GM19324 (cell line): ENCODE results near the gene GRPR.
"Not testable (repeated sequence)": the region's sequence is repeated elsewhere in the genome, so short reads cannot be mapped to it uniquely, and the experiment has no call there.

Source experiments
- ATAC-seq: cut with Tn5 transposase; IDR thresholded peaks from one replicate; pipeline ENCODE4 v1.9.1; 2021; ENCODE audit warnings: mild to moderate bottlenecking, moderate library complexity; ENCODE audit not compliant: unreplicated experiment, low FRiP score

The GRPR gene

DNA sequence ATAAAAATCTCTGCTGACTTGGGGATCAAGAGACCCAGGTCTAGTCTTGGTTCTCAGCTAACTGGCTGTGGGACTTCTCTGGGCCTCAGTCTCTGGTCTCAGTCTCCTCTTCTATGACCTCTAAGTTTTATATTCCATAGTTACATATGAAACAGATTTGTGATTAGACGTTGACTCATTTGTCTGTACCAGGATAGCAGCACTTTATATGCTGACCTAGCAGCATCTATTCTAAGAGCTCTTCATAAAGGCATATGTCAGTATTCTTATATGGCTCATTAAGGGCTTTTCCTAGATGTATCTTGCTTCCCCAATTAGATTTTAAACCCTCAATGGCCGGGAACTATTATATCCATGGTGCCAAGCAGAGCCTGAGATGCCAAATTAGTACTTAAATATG lies 12.7 kb downstream of the GRPR start:
- ATAC-seq: no peak

DNA sequence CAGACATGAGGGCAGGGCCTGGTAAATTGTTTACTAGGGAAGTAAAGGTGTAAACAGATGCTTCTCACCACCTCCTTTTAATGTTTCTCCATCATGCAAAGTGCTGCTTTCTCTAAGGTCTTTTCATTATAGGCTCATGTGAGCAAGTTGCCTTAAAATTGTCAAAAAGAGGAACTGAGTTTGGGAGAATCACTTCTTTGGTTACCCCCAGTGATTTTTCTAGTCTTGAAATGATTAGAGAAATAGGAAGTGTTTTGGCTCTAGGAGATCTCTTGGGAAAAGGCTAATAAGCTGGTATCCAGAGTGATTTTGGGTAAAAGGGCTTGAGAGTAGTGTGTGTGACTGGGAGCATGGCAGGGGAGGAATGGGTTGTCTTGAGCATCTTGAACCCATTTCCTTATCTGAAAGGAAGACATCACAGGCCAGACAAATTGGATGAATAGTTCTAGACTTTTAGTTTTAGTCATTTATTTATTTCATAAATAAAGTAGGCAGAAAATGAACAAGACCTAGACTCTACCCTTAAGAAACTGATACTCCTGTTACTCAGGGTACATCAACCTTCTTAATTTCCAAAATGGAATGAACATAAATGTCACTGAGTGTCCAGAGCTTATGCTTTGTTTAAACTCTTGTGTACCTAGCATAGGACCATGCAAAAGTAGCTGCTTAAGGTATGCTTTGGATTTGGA lies 14.2 kb downstream of the GRPR start:
- ATAC-seq: peak; percentile 84

DNA sequence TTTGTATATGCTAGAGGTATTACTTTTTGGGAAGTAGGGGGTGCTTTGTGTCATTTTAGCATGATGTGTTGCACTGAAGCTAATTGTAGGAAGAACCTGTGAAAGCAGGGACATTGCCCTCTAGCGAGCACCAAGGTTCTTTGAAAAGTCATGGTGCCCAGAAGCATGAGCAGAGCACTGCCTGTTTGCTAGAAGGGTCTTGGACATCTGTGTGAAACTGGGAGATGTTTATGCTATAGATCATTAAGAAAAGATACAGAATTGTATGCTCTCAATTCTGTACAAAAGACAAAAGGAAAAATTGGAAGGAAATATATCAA lies 14.7 kb downstream of the GRPR start:
- ATAC-seq: peak; percentile 36

DNA sequence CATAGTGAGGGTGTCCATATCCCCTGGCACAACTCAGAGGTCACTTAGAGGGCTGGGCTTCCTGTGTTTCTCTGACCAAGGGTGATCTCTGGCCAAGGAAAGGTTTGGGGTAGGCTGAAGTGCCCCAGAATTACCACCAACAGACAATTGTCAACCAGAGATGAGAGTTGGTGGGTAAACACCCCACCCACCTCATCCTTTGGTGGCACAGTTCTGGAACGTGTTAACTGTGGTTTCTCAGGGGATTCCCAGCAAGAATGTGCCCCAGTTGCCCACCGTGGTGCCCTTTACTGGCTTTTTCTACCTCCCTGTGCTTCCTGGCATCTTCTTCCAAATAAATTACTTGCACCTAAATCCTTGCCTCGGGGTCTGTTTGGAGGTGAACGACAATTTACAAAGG lies 17.1 kb downstream of the GRPR start:
- no peak for ATAC-seq

DNA sequence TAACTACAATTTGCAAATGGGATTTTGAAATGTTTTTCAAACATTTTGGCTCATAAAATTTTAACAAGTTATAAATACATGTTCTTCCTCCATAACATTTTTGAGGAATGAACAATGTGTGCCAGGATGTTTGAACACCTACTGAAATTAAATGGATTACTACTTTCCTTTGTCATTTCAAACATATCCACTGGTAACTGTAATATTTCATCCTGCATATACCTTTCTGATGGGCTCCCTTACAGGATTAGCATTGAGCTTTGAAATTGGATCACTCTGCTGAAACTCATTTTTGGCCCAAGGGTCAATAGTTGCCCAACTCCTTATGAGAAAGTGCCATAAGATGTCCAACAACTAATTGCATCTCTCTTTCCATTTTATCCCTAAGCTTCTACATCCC lies 17.6 kb downstream of the GRPR start:
- no peak for ATAC-seq

DNA sequence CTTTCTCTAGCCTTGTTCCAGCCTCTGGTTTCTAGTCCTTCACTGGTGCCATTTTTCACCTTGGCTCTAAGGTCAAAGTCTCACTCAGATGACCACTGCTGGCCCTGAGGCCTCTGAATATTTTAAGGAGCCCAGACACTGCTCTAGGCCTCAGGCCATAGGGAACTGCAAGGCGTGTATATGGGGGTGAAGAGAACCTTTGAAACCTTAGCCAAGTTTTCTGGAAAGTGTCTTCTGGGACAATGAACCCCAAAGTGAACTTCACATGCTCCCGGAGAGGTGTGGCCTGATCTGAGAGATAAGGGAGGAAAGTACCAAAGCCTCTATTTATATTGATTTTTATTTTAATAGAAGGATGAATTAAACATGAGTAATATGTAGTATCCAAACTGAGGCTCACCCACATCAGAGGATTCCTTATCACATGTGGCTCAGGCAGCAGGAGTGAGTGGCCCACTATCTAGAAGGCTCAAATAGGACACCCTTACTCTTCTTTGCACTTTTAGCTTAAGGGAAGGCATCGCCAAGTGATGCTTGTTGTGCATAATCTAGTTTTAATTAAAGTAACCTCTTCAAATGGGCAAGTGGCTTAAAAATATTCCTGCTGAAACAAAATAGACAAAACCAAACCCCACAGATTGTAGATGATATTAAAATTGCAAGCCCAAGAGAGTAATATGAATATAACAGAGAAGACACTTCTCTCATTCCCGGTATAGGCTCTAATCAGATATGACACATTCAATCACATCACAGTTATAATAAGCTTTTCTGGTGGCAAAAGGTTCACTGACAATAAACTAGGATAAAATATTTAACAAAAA lies 18.3 kb downstream of the GRPR start:
- no peak for ATAC-seq

DNA sequence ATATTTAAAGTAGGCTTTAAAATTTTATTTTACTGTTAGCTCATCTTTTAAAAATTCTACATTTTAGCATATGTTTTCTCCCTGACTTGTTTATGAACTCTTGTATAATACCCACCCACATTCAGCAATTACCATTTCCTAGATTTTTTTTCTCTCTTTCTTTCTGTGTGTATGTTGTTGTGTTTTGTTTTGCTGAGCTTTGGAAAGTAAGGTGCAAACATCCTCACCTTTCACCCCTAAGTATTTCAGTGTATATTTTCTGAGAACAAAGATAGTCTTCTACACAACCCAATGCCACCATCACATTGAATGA lies 18.8 kb downstream of the GRPR start:
- ATAC-seq: no peak

DNA sequence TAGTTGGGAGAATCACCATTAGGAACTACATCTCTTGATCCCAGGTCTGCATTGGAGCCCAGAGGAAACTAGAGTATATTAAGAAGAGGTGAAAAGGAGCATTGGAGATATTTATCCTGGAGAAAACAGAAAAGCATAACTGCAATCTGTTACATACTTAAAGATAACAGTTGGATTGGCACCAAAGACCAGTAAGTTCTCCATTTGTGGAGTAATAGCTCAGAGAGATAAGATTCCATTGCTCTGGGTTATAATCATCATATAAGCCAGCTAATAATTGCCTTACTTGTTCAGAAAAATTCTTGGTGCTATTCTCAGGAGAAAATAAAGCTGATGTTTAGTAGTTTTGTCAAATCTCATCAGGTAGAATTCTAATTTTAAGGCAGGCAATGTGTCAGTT lies 20.6 kb downstream of the GRPR start:
- ATAC-seq: no peak

DNA sequence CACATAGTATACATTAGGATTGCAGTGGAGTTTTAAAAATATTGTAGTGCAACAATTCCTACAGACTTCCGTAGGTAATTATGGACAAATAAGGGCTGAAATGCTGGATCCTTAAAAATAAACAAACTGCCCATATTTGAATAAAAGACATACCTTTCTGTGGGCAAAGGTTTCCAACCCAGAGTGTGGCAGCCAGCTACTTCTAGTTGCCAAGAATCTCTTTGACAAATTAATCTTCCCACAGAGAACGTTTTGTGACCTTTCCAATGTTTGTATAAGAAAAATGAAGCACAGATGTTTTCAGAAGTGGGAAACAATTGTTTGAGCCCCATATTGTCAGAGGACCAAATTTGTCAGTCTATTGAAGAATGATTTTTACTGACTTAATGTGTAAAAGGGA lies 21.1 kb downstream of the GRPR start:
- ATAC-seq: no peak

DNA sequence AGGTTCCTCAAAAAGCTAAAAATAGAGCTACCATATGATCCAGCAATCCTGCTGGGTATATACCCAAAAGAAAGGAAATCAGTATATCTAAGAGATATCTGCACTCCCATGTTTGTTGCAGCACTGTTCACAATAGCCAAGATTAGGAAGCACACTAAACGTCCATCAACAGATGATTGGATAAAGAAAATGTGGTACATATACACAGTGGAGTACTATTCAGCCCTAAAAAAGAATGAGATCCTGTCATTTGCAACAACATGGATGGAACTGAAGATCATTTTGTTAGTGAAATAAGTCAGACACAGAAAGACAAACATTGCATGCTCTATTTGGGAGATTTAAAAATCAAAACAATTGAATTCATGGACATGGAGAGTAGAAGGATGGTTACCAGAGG lies 21.7 kb downstream of the GRPR start:
- ATAC-seq: not testable (repeated sequence)

DNA sequence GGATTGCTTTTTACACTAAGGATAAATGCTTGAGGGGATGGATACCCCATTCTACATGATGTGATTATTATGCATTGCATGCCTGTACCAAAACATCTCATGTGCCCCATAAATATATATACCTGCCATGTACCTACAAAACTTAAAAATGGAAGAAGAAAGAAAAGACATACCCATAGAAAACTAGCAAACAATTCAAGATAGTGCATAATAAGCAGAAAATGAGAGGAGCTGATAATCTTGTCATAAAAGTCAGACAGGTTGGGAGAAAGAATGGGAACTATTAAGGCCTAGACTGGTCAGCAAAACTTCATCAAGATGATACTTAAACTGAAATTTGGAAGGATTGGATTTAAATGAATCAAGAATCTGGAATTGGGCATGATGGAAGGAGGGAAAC lies 22.3 kb downstream of the GRPR start:
- ATAC-seq: no peak

DNA sequence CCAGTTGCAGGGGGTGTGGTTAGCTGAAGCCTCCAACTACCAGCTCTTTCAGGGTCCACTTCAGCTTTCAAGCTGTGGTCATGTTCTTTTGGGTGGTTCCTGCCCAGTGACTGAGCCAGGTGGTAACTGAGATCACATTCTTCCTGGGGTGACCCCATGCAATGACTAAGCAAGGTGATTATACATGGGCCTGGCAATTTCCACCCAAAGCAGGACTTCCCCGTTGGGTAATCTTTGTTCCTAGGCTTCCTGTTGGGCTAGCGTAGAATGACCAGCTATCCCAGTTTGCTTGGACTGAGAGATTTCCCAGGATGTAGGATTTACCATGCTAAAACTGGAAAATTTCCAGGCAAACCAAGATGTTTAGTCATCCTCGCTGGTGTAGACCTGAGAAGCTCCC lies 25.5 kb downstream of the GRPR start:
- no peak for ATAC-seq

DNA sequence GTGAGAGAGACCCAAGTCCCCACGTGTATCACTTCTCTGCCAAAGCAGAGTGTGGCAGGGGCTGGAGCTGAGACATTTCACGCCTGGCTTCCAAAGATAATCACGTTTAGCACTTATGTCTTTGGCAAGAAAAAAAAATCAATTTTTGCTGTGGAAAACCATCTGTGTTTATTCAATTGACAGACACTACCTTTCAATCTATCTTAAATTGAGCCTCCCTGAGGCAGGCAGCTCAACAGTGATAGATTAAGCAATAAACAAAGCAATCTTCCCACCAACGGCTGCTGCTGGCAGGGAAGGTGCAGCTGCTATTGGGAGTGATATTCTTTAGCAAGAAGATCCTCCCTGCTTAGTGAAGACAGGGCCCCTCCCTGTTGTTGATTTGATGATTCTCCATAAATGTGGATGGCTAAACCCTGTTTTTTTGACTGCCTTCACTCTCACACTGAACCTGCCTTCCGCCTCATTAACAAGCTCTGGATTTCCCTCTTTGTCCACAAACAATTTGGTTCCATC lies 32.3 kb downstream of the GRPR start:
- no peak for ATAC-seq

DNA sequence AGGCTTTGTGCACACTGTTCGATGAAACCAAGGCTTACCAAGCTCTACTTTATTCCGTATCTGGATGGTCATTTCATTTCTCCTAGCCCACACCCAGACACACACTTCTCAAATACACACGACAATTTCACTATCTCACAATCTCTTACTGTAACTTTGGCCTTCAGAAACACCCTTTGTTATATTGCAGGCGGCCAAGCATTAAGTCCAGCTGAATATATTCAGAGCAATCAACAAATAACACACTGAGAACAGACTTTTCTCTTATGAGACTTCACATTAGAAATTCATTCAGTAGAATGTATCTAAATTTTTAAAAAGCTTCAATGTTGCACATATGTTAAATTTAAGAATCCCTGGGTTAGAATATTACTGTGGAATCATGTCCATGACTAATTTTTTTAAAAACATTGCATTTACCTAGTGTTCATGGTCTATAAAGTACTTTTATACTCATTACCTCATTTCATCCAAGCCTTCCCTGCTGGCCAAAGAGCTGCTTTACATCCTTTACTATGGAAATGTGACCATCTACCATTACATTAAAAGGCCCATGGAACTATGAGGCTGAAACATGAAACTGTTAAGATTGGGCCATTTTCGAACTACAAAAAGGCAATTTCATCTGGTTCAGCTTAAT lies 33.4 kb downstream of the GRPR start:
- ATAC-seq: no peak

DNA sequence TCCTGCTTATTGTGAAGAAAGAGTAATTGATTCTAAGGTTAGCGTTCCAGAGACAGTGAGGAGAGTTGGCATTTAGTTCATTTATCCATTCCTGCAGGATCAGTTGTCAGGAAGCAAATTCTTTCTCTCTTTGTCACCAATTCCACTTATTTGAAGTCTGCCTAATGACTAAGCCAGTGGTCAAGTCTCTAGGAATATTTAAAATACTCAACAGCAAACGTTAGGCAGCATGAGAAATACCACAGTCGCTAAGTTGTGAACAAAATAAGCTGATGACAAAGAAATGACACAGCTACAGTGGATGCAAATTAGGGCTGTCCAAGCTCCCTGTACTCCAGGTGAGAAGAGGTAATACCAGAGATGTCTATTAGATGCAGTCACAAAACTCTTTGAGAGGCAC lies 37.4 kb downstream of the GRPR start:
- ATAC-seq: no peak

DNA sequence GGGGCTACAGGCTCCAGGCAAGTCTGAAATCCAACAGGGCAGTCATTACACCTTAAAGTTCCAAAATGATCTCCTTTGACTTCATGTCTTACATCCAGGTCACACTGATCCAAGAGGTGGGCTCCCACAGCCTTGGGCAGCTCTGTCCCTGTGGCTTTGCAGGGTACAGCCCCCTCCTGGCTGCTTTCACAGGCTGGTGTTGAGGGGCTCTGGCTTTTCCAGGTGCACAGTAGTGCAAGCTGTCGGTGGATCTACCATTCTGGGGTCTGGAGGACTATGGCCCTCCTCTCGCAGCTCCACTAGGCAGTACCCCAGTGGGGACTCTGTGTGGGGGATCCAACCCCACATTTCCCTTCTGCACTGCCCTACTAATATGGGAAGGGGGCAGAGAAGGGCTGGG lies 37.8 kb downstream of the GRPR start:
- not testable (repeated sequence) for ATAC-seq

DNA sequence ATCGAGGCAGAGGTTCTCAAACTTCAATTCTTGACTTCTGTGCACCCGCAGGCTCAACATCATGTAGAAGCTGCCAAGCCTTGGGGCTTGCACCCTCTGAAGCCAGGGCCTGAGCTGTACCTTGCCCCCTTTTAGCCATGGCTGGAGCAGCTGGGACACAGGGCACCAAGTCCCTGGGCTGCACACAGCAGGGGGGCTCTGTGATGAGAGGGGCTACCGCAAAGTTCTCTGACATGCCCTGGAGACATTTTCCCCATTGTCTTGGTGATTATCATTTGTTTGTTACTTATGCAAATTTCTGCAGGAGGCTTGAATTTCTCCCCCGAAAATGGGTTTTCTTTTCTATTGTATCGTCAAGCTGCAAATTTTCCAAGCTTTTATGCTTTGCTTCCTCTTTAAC lies 39.0 kb downstream of the GRPR start:
- ATAC-seq: no peak

DNA sequence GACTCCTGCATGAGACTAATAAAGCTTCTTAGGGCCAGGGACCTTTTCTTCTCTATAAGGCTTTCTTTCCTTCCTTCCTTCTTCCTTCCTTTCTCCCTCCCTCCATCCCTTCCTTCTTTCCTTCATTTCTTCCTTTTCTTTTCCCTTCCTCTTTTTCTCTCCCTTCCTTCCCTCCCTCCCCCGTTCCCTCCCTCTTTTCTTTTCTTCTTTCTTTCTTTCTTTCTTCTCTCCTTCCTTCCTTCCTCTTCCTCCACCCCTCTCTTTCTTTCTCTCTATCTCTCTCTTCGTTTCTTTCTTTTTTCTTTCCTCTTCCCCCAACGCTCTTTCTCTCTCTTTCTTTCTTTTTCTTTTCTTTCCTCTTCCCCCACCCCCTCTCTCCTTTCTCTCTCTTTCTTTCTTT lies 41.4 kb downstream of the GRPR start:
- no peak for ATAC-seq

DNA sequence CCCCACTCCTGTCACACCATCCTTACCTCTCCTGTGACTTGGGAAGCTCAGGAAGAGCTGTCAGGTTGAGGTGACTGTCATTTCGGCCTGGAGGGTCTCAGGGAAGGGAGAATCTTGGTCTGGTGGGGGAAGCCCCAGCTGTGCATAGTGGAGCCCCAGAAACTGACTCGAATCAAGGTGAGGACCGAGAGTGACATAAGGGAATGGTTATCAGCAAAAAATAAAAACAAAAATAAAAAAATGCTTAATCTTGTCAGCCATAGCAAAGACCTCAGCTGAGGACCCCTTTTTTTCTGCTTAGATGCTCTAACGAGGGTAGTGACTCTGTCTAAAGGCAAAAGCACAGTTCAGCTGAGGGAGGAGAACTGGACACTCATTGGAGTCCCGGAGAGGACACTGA lies 43.8 kb downstream of the GRPR start, which contains the start of gene MAGEB17:
TSS of gene MAGEB17 (plus strand) at position 301 of the 400 bp plus-strand sequence. CDS start 2,902 bp downstream, outside the sequence.
- no peak for ATAC-seq

DNA sequence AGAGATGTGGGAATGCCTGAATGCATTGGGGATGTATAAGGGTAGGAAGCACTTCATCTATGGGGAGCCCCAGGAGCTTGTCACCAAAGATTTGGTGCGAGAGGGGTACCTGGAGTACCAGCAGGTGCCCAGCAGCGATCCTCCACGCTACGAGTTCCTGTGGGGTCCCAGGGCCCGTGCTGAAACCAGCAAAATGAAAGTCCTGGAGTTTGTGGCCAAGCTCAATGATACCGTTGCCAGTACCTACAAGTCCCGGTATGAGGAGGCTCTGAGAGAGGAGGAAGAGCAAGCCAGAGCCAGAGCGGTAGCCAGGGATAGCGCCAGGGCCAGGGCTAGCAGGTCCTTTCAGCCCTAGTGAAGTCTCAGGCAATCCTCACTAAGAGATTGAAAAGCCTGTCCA lies 47.7 kb downstream of the GRPR start:
- ATAC-seq: no peak

DNA sequence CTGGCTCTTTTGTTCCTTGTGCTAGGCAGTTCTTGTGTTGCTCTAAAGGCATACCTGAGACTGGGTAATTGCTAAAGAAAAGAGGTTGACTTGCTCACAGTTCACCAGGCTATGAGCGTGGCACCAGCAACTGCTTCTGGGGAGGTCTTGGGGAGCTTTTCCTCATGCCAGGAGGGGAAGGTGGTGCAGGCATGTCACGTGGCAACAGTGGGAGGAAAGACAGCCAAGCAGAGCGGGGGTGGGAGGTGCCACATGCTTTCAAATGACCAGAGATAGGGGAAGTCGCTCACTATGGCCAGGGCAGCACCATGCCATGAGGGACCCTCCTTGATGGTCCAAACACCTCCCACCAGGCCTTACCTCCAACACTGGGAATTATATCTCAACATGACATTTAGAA lies 48.6 kb downstream of the GRPR start:
- ATAC-seq: no peak

DNA sequence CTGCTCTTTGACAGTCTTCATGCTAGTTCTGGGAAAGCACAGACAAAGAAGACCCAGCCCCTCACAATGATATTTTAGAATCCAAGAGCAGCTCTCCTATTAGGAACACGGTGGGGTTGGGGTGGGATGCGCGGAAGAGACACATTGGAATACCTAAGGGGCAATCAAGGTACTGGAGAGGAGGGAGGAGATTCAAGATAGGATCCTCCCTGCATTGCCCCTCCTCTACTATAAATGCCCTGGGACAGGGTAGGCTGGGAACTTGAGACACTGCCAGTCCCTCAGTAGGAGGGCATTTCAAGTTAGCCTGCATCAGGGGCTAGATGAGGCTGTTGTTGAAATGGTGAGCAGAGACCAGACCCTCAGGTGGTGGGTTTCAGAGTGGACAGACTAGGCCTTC lies 49.0 kb downstream of the GRPR start:
- no peak for ATAC-seq
